ENCODE data around the gene MED12L.

GRCh38 chr3:151330379-151330778 is 244.9 kb downstream of the MED12L start:
- TF ChIP-seq ZNF8 (CRISPR knock-in tag; IDR thresholded peaks at IDR 0.05) (no peak), PATZ1 (CRISPR knock-in tag; IDR thresholded peaks at IDR 0.05; ENCODE audit: borderline replicate concordance) (no peak), ISL1 (CRISPR knock-in tag; IDR thresholded peaks at IDR 0.05) (no peak), ZC3H10 (CRISPR knock-in tag; IDR thresholded peaks at IDR 0.05) (no peak)
